Fibroblast of skin of left quadriceps (primary cell): ENCODE results near the gene BRD9.
"Not testable (repeated sequence)": the region's sequence is repeated elsewhere in the genome, so short reads cannot be mapped to it uniquely, and the experiment has no call there.

Experiments
- DNase-seq, 2 experiments: peaks; one replicate each; pipeline ENCODE4 v3.0.0-alpha.2; 2013; ENCODE audit warnings: low read depth in 2 of 2

The BRD9 gene

DNA sequence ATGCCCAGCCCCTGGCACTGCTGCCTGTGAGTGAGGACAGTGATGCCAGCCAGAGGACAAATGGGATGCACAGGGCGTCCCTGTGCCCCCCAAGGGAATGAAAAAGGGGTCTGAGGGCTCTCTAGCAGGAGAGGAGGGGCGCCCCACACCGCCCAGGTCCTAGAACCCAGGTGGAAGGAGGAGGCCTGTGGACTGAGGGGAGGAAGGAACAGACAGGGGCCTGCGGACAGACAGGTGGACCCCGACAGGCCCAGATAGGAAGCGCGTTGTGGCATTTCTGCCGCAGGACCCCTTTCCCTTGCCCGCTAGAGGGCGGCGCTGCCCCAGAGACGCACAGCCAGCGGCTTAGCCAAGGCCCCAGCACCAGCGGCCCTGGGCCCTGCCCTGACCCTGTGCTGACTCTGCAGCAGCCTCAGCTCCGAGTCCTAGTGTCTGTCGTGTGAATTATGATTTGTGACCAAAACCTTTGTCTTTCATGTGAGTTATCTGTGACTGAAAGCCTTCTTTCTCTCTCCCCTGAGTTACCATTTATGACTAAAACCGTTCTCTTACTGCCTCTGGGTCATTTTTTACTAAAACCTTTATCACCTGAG, 30.8 kb upstream of the BRD9 start:
- DNase-seq, result peak; percentile 18 to 28

DNA sequence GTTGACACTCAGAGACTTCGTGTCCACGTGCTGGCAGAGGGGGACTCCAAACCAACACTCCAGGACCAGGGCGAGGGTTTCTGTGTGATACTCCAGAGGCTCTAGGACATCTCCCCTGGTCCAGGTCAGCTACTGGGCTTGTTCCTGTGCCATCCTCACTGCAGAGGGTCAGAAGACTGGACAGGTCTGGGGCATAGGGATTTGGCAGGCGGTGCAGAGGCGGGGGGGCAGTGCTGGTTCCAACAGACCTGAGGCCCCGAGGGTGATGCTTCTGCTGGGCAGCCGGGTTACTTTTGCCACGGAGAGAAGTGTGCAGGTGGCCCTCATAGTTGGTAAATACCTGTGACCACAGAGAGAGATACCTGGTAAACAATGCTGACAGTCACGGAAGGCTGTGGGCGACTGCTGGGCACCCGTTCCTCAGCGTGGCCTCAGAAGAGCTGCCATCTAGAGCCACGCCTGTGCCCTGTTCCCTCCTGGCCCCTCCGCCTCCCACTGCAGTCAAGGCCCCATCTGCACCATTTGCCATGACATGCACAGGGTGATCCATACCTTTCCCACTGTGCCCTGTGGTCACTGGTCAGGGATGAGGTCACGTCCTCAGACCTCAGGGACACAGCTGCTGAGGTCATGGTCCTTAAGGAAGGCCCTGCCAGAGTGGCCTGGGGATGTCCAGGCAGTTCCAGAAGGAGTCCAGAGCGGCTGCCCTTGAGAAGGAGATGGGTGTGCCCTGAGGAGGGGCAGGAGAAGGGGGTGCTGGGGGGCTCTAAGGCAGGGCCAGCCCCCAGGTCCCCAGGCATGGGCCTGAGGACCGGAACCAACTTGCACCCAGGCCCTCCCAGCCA, 30.1 kb upstream of the BRD9 start:
- no peak for DNase-seq

DNA sequence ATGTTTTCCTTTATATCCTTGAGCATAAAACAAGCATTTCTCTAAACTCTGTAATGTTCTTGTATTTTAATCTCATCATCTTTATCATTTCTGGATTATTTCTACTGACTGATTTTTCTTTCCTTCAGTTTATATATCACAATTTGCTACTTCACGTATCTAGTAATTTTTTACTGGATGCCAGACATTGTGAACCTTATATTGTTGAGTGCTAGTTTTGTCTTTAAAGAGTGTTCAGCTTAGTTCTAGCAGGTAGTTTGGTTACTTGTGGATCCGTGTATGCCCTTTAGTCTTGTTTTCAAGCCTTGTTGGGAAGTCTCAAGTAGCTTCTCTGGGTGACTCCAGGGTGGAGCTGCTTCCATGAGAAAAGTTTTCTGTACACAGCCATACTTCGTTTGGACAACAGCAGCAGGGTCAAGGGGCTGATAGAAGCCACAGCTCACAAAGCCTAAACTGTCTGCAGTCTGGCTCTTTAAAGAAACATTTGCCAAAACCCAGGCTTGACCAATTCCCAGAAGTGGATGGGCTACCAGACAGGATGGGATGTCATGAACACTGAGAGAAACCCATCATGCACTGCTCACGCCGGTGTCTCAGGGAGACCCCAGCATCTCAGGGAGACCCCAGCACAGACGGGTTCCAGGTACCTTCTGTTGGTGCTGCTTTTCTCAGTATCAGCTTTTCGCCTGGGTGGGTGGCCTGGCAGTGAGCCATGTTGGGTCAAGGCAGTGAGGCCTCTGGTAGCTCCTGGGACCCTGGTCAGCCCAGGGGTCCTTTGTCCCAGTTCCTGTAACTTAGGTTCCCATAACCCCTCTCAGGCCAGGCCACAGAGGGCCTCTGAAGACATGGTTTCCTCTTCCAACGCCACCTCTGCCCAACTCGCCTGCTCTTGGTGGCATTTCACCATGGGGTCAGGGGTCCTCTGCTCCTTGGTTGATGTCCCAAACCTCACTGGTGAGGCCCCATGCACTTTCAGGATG, 29.1 kb upstream of the BRD9 start:
- no peak for DNase-seq

DNA sequence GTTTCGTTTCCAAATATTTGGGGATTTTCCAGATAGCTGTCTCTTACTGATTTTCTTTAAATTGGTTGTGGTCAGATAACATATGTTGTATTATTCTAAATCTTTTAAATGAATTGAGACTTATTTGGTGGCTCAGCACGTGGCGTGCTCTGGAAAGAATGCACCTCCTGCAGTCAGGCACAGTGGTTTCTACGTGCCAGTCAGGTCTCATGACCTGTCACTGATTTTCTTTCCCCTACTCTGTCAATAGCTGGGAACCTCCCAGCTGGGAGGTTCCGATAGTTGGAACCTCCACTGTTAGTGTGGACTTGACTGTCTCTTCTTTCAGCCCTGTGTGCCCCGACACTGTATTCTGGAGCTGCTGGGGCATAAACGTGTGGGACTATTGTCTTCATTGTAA, 27.7 kb upstream of the BRD9 start:
- no peak for DNase-seq

DNA sequence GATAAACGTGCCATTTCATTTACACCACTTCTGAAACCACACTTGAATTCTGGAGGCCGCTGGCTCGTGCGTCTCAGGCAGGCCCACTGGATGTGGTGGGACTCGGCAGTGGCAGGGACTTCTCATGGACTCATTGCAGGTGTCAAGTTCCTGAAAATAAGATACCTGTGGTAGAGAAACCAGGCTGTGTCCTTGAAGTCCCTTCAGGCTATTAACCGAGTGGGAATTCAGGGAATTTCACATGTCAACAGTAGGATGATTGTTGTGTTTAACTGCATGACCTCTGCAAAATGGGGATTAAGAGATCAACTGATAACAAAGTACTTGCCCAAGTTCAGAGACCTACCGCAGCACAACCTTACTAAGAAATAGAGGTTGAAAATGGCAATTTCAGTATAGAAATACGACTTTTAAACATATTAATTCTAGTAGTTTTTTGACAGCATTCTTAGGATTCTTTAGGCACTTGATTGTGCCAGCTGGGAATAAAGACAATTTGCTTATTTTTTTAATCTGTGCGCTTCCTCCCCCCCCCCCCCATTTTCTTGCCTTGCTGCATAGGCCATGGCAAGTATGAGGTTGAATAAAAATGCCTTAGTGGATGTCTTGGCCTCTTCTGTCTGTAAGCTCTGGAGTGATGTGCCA, 26.9 kb upstream of the BRD9 start:
- DNase-seq, result no peak

DNA sequence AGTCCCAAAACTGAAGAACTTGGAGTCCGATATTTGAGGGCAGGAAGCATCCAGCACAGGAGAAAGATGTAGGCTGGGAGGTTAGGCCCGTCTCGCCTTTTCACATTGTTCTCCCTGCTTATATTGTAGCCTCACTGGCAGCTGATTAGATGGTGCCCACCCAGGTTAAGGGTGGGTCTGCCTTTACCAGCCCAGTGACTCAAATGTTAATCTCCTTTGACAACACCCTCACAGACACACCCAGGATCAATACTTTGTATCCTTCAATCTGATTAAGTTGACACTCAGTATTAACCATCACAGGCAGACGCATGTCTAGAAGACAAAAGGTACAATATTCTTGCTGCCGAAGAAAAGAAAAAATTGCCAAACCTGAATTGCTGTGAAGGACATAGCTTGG, 26.1 kb upstream of the BRD9 start:
- not testable (repeated sequence) for DNase-seq

DNA sequence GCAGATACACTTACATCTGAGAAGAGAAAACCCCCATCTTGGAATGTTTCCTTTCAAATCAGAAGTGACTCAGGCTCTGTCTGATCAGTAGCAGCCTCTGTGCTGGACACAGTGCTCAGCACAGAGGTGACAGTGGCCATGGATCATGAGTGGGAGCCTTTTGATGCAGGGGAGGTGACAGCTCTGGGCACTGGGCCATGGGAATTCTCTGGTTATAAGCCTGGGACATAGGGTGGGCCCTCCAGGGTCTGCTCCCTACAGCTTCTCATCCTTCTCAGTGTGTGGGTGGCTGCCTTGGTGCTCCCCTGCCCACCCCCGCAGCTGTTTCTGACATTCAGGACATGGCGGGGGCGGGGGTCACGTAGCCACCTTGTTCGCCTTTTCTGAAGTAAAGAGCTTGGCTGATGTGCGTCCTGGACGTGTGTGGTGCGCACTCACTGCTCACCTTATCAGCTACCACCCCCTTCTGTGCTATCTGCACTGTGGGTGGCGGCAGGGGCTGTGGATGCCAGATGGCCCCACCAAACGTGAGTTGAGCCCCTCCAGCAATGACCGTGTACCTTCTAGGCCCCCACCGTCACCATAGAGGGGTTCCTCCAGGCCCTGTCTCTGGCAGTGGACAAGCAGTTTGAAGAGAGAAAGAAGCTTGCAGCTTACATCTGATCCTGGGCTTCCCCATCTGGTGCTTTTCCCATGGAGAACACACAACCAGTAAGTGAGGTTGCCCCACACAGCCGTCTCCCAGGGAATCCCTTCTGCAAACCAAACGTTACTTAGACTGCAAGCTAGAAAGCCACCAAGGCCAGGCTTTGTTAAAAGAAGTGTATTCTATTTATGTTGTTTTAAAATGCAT, 24.1 kb upstream of the BRD9 start:
- DNase-seq, result no peak

DNA sequence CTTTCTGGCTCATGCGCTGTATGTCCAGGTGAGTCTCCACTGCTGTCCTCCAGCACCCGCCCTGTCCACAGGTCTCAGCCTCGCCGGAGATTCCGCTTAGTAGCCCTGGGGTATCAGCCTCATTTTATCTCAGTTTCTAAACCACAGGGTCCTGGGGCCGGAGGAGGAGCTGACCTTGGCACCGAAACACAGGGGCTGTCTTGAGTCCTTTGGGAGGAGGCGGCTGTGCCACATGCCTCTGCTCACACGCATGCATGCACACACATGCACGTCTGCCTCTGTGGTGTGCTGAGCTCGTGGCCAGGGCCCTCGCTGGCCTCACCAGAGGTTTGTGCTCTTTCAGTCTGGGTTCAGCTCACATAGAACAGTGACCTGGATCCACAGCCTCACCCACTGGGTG, 23.3 kb upstream of the BRD9 start:
- DNase-seq, result no peak

DNA sequence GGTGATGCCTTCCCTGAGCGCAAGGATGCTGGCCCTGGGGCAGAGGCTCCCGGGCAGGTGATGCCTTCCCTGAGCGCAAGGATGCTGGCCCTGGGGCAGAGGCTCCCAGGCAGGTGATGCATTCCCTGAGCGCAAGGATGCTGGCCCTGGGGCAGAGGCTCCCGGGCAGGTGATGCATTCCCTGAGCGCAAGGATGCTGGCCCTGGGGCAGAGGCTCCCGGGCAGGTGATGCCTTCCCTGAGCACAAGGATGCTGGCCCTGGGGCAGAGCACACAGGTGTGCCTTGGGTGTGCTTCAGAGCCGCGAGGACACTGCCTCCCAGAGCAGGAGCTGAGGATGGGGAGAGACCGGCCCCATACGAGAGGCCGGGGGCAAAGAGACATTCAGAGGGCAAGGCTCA, 22.7 kb upstream of the BRD9 start:
- DNase-seq, result not testable (repeated sequence)

DNA sequence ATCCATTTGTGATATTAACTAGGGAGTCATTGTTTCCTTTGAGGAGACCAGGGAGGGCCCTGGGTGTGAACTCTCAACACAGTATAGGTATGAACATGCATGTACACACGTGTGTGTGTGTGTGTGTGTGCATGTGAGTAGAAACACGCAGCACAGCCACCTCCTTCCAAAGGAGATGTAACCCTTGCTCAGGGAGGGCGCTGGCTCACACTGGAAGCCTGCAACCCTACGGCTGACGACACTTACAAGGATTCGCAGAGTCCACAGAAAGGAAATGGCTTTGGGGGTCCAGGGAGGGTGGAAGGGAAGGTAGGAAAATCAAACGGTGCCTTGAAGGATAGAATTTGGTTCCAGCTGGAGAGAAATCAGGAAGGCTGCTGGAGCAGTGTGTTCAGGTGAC, 22.0 kb upstream of the BRD9 start:
- no peak for DNase-seq

DNA sequence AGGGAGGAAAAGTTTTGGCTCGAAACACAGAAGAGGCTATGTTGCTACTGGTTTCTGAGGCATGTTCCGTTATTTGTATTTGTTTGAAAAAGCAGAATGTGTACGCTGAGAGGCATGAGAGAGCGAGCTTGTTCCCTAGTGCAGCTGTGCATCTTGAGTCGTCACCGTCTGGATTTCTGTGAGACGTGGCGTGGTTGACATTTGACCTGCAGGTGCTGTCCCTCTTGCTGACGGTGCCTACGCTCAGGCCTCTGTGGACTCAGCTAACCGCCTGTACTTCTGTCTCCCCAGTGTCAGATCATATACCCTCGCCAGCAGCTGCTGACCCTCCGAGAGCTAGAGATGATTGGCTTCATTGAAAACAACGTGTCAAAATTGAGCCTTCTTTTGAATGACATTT, 21.6 kb upstream of the BRD9 start:
- no peak for DNase-seq

DNA sequence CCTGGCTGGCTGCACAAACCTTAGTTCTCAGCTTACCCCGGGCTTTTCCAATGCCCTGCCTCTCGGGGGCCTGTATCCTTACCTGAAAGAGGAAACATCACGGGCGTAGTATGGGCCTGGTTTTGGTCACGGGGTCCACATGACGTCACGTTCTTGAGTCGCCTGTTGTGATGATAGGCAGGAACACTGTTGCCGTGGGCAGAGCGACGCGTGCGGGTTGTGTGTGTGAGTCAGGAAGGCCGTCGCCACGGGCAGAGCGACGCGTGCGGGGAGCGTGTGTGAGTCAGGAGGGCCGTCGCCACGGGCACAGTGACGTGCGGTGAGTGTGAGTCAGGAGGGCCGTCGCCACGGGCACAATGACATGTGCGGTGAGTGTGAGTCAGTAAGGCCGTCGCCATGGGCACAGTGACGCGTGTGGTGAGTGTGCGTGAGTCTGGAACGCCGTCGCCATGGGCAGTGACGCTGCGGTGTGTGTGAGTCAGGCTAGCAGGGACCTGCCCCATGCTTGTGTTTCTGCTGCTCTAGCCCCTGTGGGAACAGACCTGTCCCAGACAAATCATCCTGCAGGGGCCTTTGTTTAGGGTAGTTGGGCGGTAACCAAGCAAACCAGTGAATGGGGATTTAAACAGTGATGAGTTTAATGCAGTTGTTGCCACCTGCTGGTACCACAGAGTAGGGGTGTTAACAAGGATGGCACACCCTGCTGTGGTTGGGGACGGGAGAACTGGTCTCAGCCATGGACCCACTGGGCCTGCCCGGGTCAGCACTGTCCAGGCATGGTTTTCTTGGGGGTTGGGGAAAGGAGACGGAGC, 19.9 kb upstream of the BRD9 start:
- peak; percentile 61 to 62 for DNase-seq

DNA sequence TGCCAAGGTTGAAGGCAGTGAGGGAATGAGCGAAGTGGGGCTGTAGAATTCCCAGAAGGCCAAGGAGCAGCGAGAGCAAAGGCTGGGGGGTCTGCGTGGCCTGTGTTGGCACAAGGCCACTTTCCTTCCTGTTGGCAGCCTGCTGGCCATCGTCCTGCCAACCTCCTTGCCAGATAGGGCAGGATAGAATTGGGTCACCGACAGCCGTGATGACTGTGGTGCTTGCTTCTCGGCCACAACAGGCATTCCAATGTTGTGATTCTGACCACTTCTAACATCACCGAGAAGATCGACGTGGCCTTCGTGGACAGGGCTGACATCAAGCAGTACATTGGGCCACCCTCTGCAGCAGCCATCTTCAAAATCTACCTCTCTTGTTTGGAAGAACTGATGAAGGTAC, 19.0 kb upstream of the BRD9 start:
- DNase-seq, result no peak

DNA sequence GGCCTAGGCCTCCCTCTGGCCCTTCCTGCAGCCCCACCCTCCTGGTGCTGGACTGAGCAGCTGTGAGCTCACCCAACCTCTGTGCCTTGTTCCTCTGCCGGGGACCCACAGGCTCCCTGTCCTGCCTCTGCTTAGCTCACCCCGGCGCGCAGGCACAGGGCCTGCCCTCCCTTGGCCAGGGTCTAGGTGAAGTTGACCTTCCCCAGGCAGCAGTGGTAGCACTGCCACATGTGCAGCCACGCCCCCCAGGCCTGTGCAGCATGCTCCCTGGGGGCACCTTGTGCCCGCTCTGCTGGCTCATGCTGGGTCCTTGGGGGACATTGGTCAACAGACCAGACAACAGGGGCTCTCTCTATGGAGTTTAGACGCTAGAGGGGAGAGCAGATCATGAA, 18.2 kb upstream of the BRD9 start:
- DNase-seq, result no peak

DNA sequence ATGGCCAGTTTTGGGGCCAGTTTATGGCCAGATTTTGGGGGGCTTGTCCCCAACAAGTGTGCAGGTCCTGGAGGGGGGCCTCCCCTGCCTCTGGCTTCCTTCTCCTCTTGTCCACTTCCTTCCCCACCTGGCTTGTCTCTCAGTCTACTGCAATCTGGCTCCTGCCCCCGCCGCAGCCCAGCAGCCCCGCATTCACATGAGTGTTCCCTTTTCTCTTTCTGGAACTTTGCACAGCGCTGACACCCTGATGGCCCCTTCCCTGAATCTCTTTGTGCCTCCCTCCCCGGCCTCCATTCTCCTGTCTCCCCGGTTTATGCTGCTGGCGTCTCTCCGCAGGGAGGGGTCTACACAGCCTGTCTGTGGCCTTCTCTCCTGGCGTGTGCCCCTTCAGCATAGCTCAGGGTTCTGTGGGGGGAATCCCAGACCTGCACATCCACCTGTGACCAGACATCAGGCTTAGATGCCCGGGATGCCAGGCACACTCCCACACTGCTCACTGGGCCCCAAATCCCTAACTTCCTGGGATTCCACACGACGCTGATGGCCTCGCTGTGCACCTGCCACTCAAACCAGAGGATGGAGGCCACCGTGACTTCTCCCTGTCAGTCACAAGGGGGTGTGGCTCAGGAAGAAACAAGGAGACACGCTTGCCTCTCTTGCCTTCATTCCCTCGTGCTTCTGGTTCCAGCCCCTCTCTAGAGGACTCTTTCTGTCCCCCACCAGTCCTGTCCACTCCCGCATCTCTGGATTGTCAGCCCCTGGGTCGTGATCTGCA, 17.6 kb upstream of the BRD9 start:
- no peak for DNase-seq

DNA sequence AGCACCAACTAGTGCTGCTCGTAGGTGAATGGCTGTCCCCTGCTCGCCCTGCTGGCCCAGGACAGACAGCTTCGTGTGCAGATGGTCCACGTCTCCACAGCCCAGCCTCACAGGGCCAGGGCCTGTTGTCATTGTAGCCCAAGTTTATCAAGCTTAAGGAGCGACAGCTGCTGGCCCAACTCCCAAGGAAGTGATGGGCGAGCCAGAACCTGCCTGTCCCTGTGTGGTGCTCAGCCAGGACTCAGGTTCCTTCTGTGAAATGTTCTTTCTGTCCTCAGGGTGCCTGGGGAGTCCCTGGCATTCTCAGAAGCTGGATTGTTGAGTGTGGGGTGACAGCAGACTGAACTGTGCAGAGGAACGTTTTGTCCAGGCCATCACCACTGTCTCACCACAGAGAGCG, 16.5 kb upstream of the BRD9 start:
- DNase-seq, result no peak

DNA sequence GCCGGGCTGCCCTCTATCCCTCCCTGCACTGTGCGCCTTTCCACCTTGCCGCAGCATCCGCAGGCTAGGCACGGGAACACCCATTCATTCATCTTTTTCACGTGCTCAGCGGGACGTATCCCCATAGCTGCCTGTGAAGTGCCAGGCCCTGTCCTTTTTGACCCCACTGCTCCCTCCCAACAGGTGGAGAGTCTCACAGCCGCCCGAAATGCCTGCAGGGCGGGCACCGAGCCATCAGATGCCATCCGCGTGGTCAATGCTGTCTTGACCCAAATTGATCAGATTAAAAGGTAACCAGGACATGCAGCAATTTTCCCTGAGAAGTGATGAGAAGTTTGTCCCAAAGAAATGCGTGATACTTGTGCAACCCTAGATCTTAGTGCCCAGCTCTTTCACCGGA, 15.6 kb upstream of the BRD9 start:
- DNase-seq, result no peak

DNA sequence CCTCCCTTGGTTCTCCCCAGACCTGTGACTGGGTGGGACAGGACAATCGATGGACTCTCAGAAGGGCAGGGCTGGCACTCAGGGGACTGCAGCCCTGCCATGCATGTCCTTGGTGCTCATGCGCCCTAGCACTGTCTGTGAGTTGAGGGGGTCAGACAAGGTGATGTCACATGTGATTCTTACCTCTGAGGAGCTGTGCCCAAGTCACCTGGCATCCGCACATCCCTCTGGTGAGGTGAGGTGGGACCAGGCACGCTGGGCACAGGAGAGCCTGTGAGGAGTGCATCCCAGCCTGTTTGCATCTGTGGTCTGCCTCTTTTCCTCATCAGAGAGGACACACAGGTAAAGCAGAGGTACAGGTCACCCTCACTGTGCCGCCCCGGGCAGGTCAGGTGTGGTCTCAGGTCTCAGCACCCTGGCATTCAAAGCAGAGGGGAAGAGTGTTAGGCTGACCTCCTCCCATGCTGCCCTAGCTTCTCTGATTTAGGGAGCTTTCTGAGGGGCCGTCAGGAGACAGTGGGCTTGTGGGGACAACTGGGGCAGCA, 14.8 kb upstream of the BRD9 start:
- no peak for DNase-seq

DNA sequence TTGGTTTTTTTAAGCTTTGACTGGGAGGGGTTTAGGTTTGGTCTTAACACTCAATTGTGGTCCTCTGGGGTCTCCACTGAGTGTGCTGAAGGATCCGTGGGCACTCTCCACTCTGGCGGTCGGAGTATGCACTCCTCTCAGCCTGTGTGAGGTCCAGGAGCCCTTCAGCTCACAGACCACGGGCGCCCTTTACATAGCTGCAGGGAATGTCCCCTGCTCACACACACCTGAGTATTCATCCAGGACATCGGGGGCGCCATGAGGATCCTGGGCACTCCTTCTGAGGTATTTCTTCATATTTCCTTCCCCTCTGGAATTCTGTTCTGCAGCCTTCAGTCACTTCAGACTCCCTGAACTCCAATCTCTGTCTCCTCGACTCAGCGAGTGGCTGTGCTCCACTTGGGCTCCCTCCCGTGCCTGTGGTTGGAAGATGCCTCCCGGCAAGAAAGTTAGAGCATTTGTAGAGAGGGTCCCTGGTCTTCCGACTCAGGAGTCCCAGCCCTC, 12.6 kb upstream of the BRD9 start:
- no peak for DNase-seq
